UCSD-AML1 (cell line): Measurements from ENCODE around the gene PHYHD1.

Source experiments
- DNase-seq: peaks from one replicate; lab custom pipeline; 2025; ENCODE audit not compliant: unreplicated experiment; lab: John Stamatoyannopoulos, UW

Gene PHYHD1

GRCh38 chr9:128899566-128900322 lies 21.0 kb upstream of the PHYHD1 start:
- peak; percentile 37 for DNase-seq

DNA sequence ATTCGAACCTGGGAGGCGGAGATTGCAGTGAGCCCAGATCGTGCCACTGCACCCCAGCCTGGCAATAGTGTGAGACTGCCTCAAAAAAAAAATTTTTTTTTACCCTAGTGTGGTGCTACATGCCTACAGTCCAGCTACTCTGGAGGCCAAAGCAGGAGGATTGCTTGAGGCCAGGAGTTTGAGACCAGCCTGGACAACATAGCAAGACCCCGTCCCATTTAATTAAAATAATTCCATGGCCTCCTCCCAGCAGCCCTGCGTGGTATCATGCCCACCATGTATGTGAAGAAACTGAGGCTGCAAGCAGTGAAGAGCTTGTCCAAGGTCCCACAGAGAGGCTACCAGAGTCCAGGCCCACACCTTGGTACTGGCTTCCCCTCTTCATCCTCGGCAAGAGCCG lies 19.4 kb upstream of the PHYHD1 start:
- DNase-seq, result no peak

GRCh38 chr9:128901822-128902221 lies 19.0 kb upstream of the PHYHD1 start:
- no peak for DNase-seq

DNA sequence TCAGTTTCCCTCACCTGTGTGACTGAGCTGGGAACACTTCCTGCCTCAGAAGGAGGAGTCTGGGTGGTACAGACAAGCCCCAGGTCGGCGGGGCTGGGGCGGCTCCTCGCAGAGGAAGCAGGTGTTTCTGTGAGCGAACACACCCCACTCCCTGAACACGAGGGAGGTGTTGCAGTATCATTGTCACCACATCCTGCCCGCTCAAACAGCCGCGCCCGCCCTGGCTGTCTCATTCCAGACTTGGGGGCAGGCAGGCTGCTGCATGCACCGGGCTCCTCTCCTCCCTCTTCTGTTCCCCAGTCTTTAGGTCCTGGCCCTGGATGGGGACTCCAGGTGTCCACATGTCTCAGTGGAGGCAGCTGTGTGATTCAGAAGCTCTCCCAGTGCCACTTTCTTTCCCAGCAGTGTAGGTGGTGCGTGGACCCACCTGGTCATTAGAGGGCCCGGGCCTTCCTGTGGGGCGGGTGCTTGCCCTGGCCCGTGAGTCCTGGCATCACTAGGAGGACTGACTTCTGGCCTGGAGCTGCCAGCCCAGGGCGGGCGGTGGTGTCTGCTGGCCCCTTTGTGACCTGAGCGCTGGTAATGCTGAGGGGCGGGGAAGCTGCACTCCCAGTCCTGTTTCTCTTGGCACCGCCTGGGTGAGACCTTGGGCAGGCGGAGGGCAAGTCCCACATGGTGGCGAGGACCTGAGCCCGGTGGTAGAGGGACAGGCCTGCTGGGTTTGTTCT lies 18.3 kb upstream of the PHYHD1 start:
- DNase-seq, result peak; percentile 72

GRCh38 chr9:128903079-128903461 lies 17.7 kb upstream of the PHYHD1 start:
- no peak for DNase-seq

DNA sequence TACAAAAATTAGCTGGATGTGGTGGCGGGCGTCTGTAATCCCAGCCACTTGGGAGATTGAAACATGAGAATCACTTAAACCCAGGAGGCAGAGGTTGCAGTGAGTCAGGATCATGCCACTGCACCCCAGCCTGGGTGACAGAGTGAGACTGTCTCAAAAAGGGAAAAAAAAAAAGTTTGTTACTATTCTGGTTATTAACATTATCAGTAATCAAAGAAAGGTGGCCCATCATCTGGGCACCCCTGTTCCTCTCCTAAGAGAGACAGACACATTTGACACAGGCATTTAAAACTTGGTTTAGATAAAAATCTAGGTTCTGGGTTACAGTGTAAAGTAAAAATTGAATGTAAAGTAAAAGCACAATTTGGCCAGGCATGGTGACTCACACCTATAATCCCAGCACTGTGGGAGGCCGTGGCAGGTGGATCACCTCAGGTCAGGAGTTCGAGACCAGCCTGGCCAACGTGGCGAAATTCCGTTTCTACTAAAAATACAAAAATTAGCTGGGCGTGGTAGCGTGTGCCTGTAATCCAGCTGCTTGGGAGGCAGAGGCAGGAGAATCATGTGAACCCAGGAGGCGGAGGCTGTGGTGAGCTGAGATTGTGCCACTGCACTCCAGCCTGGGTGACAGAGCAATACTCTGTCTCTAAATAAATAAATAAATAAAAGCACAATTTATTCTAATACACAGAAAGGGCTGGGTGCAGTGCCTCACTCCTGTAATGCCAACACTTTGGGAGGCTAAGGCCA lies 16.7 kb upstream of the PHYHD1 start:
- no peak for DNase-seq

DNA sequence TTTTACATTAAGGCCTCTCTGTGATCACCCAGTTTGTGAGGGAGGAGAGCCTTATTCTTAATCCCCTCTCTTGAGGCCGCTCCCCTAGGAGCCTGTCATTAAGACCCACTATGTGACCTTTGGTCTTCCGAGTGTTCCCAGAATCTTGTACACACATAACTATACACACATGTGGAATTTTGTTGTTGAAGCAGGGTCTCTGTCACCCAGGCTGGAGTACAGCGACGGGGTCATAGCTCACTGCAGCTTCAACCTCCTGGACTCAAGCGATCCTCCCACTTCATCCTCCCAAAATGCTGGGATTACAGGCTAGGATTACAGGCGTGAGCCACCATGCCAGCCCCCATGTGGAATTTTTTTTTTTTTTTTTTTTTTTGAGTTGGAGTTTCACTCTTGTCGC lies 14.8 kb upstream of the PHYHD1 start:
- DNase-seq, result no peak

- DNase-seq, result peak; percentile 18
Observed at GRCh38 chr9:128906741-128907140, 14.0 kb upstream of the PHYHD1 start.

- no peak for DNase-seq
Observed at GRCh38 chr9:128908372-128908771, 12.4 kb upstream of the PHYHD1 start.

GRCh38 chr9:128909859-128910258 lies 10.9 kb upstream of the PHYHD1 start:
- DNase-seq, result no peak

DNA sequence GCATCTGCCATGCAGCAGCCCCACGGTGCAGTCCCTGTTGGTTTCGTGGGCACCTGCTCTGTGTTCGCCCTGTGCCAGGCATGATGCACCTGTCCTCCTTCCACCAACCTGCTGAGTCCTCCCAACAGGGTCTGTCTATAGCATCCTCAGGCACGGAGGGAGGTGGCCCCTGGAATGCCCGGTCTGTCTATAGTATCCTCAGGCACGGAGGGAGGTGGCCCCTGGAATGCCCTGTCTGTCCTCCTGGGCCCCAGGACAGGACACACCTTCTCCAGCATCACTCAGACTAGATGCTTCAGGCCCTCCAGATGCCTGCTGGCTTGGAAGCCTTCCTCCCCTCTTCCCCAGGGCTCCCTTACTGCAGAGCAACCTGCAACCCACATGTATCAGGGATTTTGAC lies 9.9 kb upstream of the PHYHD1 start:
- no peak for DNase-seq

- peak; percentile 72 for DNase-seq
Observed at GRCh38 chr9:128911529-128912035, 9.2 kb upstream of the PHYHD1 start.

- DNase-seq, result no peak
Observed at GRCh38 chr9:128912270-128912853, 8.4 kb upstream of the PHYHD1 start.

- no peak for DNase-seq
Observed at GRCh38 chr9:128913048-128913900, 7.5 kb upstream of the PHYHD1 start.

GRCh38 chr9:128913995-128914772 lies 6.6 kb upstream of the PHYHD1 start:
- DNase-seq, result no peak

GRCh38 chr9:128916204-128916603 lies 4.6 kb upstream of the PHYHD1 start:
- DNase-seq, result no peak

DNA sequence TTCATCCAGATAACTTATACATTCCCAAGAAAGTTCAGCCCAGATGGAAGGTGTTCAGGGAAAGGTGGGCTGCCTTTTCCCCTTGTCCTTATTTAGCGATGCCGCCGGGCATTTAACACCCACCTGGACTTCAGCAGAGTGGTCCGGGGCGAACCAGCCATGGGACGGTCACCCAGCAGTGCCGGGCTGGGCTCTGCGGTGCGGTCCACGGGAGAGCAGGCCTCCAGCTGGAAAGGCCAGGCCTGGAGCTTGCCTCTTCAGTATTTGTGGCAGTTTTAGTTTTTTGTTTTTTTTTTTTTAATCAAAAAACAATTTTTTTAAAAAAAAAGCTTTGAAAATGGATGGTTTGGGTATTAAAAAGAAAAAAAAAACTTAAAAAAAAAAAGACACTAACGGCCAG lies 4.0 kb upstream of the PHYHD1 start:
- DNase-seq, result no peak

DNA sequence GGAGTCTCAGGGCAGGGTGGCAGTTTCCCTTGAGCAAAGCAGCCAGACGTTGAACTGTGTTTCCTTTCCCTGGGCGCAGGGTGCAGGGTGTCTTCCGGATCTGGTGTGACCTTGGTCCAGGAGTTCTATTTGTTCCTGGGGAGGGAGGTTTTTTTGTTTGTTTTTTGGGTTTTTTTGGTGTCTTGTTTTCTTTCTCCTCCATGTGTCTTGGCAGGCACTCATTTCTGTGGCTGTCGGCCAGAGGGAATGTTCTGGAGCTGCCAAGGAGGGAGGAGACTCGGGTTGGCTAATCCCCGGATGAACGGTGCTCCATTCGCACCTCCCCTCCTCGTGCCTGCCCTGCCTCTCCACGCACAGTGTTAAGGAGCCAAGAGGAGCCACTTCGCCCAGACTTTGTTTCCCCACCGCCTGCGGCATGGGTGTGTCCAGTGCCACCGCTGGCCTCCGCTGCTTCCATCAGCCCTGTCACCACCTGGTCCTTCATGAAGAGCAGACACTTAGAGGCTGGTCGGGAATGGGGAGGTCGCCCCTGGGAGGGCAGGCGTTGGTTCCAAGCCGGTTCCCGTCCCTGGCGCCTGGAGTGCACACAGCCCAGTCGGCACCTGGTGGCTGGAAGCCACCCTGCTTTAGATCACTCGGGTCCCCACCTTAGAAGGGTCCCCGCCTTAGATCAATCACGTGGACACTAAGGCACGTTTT lies 3.5 kb upstream of the PHYHD1 start:
- DNase-seq, result no peak

DNA sequence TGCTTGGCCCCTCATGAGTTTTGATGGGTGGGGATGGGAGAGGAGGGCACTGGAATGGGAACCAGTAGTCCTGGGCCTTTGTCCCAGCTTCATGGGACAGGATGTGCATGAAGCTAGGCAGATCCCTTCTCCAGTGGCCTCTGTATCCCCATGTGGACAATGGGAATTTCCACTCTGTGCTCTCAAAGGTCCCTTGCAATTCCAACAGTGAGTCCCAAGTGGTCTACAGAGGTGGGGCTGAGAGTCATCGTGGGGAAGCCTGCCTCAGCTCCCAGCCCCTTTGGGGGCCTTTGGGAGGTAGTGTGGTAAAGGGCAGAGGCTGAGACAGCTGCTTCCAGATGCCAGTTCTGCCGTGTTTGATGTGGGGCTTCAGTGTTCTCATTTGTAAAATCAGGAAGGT lies 1.9 kb upstream of the PHYHD1 start:
- DNase-seq, result no peak
